Lower leg skin (tissue), 3 donors: ENCODE results near the gene FIS1.

ENCODE experiments used
- CTCF ChIP-seq, 3 donors: fragments of 450-650 bp; IDR thresholded peaks; one replicate each; pipeline ENCODE4 v1.5.1; 2016; ENCODE audit warnings: antibody characterized with exemption in 3 of 3, mild to moderate bottlenecking in 3 of 3, moderate library complexity in 2 of 3
- POLR2A ChIP-seq, 2 donors: fragments of 450-650 bp; IDR thresholded peaks; one replicate each; pipeline ENCODE4 v1.6.1; 2016 to 2017; ENCODE audit warnings: antibody characterized with exemption in 2 of 2, mild to moderate bottlenecking in 1 of 2, moderate library complexity in 1 of 2

GRCh38 chr7:101278461-101279292 is 33.8 kb upstream of the FIS1 start:
- TF ChIP-seq POLR2A (IDR thresholded peaks at IDR 0.05) (no peak), CTCF (IDR thresholded peaks at IDR 0.05) (no peak)
